HG03175 (cell line): Measurements from ENCODE around the gene EPAS1.

ENCODE experiments used
- ATAC-seq: cut with Tn5 transposase; IDR thresholded peaks from one replicate; pipeline ENCODE4 v1.9.1; 2021; ENCODE audit warnings: mild to moderate bottlenecking, moderate library complexity; ENCODE audit not compliant: unreplicated experiment

Gene EPAS1

DNA sequence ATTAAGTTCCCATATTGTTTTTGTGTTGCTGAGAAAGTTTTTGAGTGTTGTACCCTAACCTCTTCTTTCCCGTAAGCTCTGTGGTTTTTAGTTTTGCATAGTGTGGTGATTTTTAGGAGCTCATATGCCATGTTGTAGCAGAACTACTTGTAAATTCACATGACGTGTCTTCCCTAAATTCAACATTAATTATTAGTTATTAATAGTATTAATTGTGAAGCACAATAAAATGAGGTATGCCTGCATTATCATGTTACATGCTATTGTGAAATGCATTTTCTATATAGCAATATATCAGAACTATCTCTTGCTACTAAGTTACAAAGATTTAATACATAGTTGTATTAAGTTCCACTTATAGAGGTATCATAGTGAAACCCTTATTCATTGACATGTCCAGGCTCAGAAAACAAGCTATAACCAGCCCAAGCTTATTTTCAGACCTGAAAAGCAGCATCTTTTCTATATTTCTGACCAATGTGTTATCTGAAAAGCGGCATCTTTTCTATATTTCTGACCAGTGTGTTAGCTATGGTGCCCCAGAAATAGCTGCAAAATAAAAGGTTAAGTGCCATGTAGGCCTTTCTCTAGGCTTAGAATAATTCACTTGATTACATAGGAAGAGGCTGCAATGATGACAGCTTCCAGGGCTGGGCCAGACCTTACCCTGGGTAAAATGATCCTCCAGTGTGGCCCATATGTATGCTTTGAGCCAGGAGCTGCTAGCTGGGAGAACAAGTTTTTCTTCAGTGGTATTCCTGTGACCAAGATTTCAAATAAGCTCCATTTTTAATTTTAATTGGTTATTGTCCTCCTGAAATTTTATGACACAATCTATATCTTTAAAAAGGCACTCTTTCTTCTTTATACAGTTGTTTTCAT, 21.6 kb downstream of the EPAS1 start:
- no peak for ATAC-seq

DNA sequence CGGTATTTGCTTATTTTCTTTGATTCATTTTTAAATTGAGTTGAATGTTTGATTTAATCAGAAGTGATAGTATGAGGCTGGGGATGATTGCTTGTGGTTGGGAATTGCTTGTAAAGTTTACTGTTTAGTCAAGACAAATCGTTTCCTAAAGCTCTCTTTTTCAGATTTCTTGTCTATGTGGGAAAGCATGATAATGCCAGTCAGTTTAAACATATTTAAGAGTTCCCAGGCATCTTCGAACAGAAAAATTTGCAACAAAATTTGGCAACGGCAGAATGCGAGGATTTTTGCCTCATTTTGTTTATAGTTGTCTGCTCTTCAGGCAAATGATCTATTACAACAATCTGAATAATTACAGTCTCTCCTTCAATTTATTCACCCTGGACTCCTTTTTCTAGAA, 22.5 kb downstream of the EPAS1 start:
- no peak for ATAC-seq

DNA sequence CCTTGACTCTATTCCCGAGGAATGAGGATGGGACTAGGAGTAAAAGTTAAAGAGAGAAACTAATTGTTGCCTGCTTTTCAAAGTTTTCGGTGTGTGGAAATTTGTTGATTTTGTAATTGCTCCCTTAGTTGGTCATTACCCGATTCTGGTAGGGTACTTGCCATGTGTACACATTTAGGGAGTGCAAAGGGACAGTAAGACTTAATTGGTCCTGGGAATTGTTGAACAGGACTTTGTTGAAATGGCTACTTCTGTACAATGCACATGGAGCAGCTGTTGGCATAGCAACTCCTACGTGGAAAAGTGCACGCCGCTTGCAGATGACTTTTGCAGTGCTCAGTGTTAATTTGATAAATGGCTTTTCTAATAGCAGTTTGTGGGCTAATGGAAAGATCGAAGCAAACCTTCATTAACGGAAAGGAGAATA, 22.9 kb downstream of the EPAS1 start:
- no peak for ATAC-seq

DNA sequence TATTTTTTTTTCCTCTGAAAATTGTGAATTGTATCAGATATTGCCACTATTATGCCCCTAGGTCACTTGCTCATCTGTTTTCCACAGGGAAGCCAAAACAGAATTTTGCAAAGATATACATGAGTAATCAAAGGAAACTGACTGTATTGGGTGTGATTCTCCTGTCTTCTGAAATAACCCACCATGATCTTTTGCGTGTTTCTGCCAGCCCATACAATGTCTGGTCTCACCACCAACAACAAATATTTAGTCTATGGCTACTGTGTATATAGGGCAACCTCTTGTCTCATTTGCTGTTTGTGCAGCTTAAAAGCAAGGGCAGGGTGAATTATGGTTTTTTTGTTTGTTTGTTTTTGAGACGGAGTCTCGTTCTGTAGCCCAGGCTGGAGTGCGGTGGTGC, 26.5 kb downstream of the EPAS1 start:
- ATAC-seq: no peak

DNA sequence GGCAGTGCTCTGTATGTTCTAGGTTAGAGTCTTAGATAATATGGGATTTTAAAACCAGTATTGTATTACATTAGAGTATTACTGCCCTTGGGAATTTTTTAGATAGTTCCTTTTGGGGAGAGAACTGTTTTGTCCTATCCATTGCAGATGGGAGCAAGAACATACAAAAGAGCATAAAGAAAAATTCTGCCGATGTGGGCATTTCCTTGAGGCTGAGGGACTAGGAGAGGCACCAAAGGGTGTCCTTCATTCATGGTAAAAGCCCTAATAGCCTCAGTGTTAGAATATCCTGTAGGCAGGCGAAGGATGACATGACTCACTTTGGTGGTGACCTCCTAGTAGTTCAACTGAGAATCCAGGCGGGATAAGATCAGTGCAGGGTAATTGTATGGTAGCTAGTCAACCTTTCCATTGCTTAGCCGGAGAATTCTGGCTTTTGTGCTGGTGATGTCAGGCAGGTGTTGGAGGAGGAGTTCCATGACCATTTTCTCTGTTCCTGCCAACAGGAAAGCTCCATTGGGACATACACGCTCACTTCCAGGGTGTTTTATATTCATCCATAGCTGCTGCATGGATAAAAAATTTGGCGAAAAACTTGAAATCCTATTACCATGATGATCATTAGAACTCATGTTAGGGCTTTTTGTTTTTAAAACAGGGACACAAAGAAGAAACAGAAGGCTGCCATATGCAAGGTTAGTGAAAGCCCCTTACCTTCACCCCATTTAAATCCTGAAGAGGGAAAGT, 28.1 kb downstream of the EPAS1 start:
- no peak for ATAC-seq

DNA sequence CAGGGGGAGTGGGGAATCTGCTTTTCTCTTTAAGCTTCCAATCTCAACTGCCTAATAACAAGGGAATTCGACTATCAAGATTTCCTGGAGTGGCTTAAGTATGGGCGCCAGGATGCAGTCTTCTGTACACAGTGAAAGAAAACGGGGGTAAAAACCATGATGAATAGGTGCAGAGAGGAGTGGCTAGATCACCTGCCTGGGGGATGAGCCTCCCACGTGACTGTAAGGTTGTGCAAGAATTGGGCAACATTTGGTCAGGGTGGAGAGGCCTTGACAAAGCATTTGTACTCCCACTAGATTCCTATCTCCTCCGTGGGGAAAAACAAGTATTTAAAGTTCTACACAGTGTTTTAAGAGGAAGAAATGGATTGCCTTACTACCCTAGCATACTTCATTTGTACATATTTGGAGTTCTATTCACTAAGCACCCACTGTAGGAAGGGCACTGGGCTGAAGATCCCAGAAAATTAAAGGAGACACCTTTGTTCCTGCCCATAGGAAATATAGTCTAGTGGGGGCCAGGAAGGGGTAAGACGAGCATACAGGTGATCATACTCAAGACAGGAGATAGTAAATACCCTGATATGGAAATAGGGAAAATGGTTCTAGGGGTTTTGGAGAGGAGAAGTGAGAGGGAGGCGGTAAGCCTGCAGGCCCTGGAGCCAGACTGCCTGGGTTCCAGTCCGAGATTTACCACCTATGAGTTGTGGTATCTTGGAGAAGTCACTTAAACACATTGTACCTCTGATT, 29.2 kb downstream of the EPAS1 start:
- no peak for ATAC-seq

DNA sequence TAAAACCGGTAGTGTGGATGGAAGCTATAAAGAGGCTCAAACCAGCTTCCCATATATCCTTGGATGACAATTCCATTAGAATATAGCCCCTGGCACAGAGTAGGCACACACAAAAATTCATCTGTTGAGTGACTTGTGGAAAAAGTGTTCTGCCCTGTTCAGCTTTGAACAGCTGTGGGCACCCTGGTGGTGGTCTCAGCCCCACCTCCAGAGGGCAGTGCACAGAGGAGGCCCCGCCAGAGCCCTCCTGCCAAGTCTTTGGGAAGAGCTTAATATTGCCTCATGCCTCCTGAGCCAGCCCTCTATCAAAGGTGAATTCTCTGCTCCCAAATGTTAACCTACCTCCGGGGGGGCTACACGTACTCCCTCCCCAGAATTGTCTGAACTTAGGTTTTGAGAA, 30.4 kb downstream of the EPAS1 start:
- ATAC-seq: no peak

DNA sequence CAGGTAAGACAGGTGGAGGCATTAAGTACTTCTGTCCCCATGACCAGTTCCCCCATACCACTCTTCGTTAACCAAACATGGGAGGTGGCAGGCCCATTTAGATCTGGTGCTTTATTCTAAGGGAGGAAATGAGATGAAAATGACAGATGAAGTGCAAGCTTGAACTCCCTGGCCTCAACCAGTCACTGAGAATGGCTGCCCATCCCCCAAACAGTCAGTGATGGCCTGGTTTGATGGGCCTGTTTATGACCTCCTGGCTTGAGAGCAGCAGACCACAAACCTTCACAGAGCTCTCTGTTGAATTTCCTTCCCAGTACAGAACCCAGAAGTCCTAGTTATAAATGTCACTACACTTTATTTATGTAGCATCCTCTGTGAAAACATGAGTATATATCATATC, 31.1 kb downstream of the EPAS1 start:
- no peak for ATAC-seq

DNA sequence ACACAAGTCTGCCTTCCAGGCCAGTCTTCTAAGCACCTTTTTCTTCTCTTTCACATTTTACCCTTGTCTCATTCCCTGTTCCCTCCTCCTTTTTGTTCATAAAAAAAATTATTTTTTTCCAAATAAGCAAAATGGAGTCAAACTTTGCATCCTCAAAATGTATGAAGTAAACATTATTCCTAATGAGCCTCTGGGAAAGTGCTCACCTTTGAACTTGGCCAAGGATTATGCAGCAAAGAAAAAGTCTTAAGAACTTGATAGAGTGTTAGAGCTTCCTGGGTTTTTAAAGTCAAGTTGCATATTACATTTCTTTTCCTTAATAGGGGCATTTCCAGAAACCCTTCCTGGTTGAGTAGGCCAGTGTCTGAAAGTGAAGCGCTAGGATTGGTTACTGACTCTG, 31.6 kb downstream of the EPAS1 start:
- no peak for ATAC-seq

DNA sequence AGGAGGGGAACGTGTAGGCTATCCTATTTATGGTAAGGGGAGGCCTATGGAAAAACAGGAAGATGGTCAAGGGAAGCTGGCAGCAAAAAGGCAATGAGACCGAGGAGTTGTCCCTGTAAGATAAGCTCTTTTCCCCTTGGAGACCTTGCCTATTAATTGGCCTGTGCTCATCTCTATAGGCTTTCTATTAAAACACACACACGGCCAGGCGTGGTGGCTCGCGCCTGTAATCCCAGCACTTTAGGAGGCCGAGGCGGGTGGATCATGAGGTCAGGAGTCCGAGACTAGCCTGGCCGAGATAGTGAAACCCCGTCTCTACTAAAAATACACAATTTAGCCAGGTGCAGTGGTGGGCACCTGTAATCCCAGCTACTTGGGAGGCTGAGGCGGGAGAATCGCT, 32.1 kb downstream of the EPAS1 start:
- ATAC-seq: no peak

DNA sequence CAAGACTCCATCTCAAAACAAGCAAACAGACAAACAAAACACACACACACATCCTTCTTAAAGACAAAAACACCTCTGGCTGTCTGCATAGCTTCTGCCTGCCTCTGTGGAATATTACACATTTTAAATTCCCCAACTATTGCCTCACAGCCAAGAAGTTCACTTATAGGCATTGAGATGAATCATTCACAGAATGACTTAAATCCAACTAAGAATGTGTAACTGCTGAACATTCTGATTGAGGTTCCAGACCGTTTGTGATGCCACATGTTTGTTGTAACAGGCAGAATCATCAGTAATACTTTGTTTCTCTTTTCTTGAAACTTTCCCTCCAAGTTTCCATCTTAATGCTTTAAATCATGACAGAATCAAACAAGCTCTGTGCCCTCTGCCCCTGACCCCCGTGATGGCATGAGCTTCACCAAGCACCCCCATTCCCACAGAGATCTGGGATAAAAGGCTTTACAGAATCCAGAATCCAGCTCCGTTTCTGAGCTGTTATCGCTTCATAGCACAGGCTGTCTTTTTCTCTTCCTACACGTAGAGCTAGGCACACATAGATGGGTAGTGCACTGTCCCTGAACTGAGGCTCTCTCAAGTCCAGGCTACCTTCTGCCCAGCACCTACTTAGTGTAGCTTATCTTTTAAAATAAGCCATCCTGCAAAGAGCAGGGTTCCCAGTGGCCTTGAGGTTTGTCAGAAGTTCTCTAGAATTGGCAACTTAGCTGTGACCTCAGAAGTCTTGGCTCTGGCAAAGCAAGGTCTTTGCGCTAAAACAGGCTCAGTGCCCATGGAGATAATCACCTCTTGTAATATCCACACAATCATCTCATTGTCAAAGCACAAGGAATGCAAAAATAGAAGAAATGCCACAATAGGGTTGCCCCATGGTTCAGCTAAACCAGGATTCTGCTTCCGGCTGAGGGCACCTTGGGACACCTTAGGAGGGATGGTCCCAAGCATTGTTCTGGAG, 32.9 kb downstream of the EPAS1 start:
- no peak for ATAC-seq

DNA sequence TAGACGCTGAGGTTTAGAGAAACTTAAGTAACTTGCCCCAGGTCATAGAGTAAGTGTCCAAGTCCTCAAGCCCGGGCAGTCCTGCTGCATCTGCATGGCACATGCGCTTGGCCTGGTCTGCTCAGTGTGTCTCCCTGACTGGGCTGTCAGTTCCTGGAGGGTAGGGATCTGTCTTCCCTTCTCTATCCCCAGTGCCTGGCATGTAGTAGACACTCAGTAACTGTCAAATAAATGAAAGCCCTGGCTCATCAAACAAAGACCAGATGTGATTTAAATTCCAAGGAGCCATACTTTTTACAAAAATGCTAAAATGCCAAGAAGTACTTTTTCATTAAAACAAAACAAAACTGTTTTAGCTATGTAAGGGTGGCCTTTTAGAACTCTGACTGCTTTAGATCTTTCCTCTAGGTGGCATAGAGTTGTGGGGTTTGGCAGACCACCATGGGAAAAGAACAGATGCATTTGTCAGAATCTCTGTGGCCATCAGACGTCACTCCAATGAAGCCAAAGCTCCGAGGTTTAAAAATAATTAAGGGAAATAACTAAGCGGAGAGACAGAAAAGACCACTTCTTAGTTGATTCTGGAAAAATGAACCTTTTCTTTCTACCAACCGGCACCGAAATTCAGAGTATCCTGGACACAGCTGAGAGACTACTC, 34.0 kb downstream of the EPAS1 start:
- no peak for ATAC-seq

DNA sequence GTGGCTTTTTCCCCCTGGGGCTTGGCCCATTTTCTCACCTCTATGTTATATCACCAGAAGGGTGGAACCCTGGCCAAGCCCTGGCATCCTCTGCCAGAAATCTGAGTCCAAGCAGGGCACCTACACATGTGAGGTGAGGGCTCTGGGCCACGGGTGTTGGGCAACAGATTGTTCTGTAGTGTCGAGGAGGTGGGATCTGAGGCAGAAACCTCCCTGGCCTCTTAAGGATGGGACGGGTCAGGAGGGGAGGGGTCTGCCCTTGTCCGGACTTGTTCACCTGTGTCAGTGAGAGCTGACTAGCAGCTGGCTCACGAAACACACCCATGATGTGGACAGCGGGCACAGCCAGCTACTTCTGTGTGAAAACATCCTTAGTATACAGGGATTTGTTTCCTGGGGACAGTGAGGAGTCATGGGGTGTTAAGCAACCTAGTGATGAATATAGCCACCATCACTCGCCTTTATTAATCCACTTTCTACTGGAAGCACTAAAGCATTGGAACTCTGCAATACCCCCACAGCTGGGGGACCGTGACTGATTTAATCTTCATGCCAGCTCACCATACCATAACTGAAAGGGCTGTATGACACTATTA, 35.6 kb downstream of the EPAS1 start:
- ATAC-seq: no peak

DNA sequence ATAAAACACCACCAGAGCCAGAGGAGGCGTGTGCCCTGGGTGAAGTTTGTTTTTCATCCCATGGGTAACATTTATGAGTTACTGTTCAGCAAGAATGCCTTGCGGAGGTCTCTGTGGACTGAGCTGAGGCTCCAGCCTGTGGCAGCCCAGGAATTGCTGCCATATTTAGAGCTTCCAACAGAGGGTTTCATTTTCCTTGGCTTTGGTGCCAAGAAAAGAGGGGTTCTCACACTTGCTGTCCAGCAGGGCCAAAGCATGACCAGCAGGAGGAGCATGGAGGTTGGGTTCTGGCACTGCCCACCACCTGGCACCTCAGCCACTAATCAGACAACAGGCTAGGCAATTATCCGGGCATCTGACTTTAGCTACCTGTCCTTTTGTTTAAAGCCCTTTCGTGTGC, 36.7 kb downstream of the EPAS1 start:
- no peak for ATAC-seq

DNA sequence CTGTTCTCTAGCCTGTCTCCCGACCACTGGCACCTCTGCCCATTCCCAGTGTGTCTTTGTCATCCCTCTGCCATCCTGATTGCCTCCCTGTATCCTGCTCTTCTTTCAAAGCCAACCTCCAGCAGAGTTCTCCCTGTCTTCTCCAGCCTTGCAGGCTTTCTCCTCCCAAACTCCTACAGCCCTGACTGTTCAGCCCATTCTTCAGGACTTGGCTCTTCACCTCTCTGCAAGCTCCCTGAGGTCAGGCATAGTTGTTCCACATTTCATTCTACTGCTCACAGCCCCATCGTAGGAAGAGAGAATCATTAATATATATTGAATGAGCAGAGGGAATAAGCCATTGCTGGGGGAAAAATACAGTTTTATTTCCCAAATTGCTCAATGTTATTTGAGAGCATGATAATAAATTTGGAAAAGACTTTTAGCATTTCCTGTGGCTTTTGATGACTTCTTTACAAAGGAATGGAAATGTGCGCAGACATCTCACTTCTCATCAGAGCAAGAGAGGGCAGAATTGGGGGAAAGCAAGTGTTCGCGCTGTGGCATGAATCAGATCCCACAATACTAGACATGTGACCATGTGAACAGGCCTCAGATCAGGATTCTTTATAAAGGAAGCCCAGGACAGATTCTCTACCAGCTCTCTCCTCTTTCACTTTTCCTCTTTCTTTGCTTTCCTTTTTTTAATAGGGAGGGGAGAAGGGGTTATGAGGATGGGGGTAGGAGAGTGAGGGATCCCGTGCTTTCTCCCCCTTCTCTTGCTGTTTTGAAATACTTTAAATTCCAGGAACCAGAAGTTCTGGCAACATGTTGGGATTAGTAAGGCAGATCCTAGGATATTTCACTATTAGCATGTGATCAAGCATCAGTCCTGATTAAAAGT, 37.4 kb downstream of the EPAS1 start:
- no peak for ATAC-seq

DNA sequence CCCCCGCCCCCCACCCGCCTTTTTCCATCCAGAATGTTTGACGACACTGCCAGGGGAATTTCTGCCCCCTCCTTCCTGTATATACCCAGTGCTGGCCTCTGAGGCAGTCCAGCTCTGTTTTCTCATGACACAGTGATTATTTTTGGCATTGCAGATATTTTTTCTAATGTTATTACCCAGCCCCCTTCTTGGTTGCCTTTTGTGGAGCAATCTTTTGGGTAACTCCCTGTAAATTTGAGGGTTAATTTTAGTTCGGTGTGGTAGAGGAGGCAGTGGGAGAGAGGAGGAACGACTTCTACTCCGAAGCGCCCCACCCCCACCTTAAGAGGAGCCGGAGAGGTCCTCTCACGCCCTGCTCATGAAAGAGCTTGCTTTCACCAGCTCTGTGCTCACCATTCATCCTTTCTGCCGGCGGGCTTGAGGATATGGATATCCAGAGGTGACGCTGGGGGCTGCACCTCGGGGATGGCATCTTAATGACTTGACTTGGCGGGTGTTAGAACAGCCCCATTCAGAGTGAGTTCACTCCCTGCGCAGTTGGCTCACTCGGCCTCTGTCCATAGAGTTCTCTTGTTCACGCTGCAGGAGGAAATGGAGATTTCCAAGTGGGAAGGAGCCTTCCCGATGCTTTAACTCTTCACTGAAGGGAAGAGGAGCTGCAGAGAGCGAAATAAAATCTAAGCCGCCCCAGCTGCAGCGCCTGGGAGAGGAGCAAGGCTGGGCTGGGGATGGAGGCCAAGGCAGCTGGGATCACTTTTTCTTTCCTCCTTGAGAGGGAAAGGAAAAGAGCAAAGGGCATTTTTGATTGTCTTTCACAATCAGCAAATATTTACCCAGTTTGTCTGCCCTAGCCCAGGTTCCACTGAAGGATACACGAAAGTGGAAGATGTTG, 38.4 kb downstream of the EPAS1 start:
- no peak for ATAC-seq

DNA sequence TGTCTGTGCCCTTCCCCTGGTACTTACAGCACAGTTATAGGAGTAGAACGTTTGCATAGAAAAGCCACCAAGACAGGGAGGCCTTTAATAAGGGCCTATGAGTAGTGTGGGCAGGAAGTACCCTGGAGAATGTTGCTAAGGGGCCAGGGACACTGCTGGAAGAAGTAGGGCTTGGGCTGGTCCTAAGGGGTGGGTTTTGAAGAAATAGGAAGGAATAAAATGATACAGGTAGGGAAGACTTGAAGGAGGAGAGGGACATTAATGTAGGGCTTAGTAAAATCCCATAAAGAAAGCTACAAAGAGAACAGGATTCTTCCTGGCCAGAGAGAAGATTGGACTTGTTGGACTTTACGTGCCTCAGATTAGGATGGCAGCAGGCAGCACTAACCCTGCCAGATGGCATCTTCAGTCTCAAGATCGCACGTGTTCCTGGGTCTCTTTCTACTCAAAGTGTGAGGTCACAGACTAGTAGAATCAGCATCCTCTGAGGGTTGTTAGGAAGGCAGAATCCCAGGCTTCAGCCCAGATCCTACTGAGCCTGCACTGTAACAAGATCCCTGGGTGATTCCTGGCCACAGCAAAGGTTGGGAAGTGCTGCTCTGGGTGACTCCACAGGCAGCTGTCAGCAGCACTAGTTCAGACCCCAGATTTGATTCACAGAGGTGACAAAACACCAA, 39.2 kb downstream of the EPAS1 start:
- no peak for ATAC-seq
